SKM-1 treated with dmso at 0.1 percent for 144 hours (cell line): ENCODE results near the gene TRIM29.
A peak's percentile ranks its signal among the peaks of the same experiment; 100 is the strongest.
"Not testable (repeated sequence)": the region's sequence is repeated elsewhere in the genome, so short reads cannot be mapped to it uniquely, and the experiment has no call there.

Experiments used
- DNase-seq: peaks from one replicate; lab custom pipeline; 2025; ENCODE audit not compliant: unreplicated experiment; lab: John Stamatoyannopoulos, UW

TRIM29 gene

GRCh38 chr11:120172054-120172911 lies 34.4 kb upstream of the TRIM29 start:
- DNase-seq, result peak; percentile 48

- no peak for DNase-seq
Measured at GRCh38 chr11:120170741-120171261, 32.9 kb upstream of the TRIM29 start.

- no peak for DNase-seq
Measured at GRCh38 chr11:120169981-120170698, 32.2 kb upstream of the TRIM29 start.

- peak; percentile 31 for DNase-seq
Measured at GRCh38 chr11:120168960-120169681, 31.2 kb upstream of the TRIM29 start.

GRCh38 chr11:120168108-120168959 lies 30.4 kb upstream of the TRIM29 start:
- no peak for DNase-seq

- no peak for DNase-seq
Measured at GRCh38 chr11:120167659-120168058, 29.7 kb upstream of the TRIM29 start.

GRCh38 chr11:120160436-120160835 lies 22.5 kb upstream of the TRIM29 start:
- DNase-seq, result no peak

GRCh38 chr11:120153221-120153620 lies 15.3 kb upstream of the TRIM29 start:
- DNase-seq, result no peak

- DNase-seq, result no peak
Measured at GRCh38 chr11:120151536-120151935, 13.6 kb upstream of the TRIM29 start.

GRCh38 chr11:120149246-120149645 lies 11.3 kb upstream of the TRIM29 start:
- no peak for DNase-seq

GRCh38 chr11:120147950-120148270 lies 10.0 kb upstream of the TRIM29 start:
- DNase-seq, result no peak

- no peak for DNase-seq
Measured at GRCh38 chr11:120147094-120147949, 9.4 kb upstream of the TRIM29 start.

- DNase-seq, result no peak
Measured at GRCh38 chr11:120146413-120147093, 8.6 kb upstream of the TRIM29 start.

- no peak for DNase-seq
Measured at GRCh38 chr11:120144501-120144900, 6.6 kb upstream of the TRIM29 start.

- not testable (repeated sequence) for DNase-seq
Measured at GRCh38 chr11:120143472-120143871, 5.6 kb upstream of the TRIM29 start.

- DNase-seq, result no peak
Measured at GRCh38 chr11:120142441-120143100, 4.7 kb upstream of the TRIM29 start.

- no peak for DNase-seq
Measured at GRCh38 chr11:120141768-120142423, 4.0 kb upstream of the TRIM29 start.
